Uterus (tissue), 4 donors: Measurements from ENCODE around the gene MAD1L1. TPM values are rescaled to one million over a fixed set of nuclear protein-coding genes. Genes with fewer than 3 reads are reported as not detected.
"Not testable (repeated sequence)": the region's sequence is repeated elsewhere in the genome, so short reads cannot be mapped to it uniquely, and the experiment has no call there.

Experiments
- DNase-seq, 2 donors: peaks; one replicate each; pipeline ENCODE4 v3.0.0-alpha.2; 2019 to 2020
- H3K27ac ChIP-seq, 2 donors: fragments of 200-600 bp; sonication (generic); 1 replicate in 1 of 2; 2 replicates in 1 of 2; pipeline ENCODE4 v1.5.1; 2016 to 2018
- H3K27me3 ChIP-seq, 2 donors: fragments of 200-600 bp; sonication (generic); one replicate each; pipeline ENCODE4 v1.5.1; 2018 to 2019; ENCODE audit warnings: control low read depth in 1 of 2
- H3K36me3 ChIP-seq, 2 donors: fragments of 200-600 bp; sonication (generic); one replicate each; pipeline ENCODE4 v1.5.1; 2019; ENCODE audit warnings: control low read depth in 1 of 2
- H3K4me1 ChIP-seq, 2 donors: fragments of 200-600 bp; sonication (generic); one replicate each; pipeline ENCODE4 v1.5.1; 2018 to 2019; ENCODE audit warnings: control low read depth in 1 of 2
- H3K4me3 ChIP-seq, 2 donors: fragments of 200-600 bp; sonication (generic); 1 replicate in 1 of 2; 2 replicates in 1 of 2; pipeline ENCODE4 v1.5.1; 2018 to 2019; ENCODE audit warnings: mild to moderate bottlenecking in 1 of 2
- H3K9me3 ChIP-seq, 2 donors: fragments of 200-600 bp; sonication (generic); one replicate each; pipeline ENCODE4 v1.5.1; 2019; ENCODE audit warnings: control low read depth in 1 of 2
- POLR2A ChIP-seq, 2 donors: fragments of 450-650 bp; IDR thresholded peaks; one replicate each; pipeline ENCODE4 v1.6.1; 2016; ENCODE audit warnings: antibody characterized with exemption in 2 of 2, mild to moderate bottlenecking in 1 of 2, moderate library complexity in 1 of 2
- intact Hi-C: fragments of 100-400 bp; cut with DNase I; formaldehyde crosslinking; loops from one replicate; pipeline ENCODE4 v1.15.1; 2023; ENCODE audit warnings: low total_unique reads
- total RNA-seq, 4 donors: library from RNA; depleted of rRNA in 3 of 4; stranded (reverse); fragments of >200 nt in 3 of 4; gene quantifications; one replicate each; pipeline versions ENCODE4 v1.1.0 to v1.2.4, GENCODE V29; 2014 to 2023
- TF ChIP-seq, protein P1 (sequence below), 4 experiments: fragments of 200-600 bp in 2 of 4; fragments of 450-650 bp in 2 of 4; sonication (generic) in 2 of 4; IDR thresholded peaks; one replicate each; pipeline ENCODE4 v1.5.1; 2016 to 2019; ENCODE audit warnings: antibody characterized with exemption in 4 of 4, mild to moderate bottlenecking in 2 of 4, moderate library complexity in 1 of 4
- donor health status: DM: yes; HTN: yes; CAD: no.

Gene MAD1L1
- total RNA-seq, 4 donors from 2014 or later, result 13.3 to 37.4 (median 33.1) TPM

- no peak for DNase-seq
- TF ChIP-seq POLR2A (IDR thresholded peaks at IDR 0.05), result no peak
- TF ChIP-seq, protein P1, sequence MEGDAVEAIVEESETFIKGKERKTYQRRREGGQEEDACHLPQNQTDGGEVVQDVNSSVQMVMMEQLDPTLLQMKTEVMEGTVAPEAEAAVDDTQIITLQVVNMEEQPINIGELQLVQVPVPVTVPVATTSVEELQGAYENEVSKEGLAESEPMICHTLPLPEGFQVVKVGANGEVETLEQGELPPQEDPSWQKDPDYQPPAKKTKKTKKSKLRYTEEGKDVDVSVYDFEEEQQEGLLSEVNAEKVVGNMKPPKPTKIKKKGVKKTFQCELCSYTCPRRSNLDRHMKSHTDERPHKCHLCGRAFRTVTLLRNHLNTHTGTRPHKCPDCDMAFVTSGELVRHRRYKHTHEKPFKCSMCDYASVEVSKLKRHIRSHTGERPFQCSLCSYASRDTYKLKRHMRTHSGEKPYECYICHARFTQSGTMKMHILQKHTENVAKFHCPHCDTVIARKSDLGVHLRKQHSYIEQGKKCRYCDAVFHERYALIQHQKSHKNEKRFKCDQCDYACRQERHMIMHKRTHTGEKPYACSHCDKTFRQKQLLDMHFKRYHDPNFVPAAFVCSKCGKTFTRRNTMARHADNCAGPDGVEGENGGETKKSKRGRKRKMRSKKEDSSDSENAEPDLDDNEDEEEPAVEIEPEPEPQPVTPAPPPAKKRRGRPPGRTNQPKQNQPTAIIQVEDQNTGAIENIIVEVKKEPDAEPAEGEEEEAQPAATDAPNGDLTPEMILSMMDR (IDR thresholded peaks at IDR 0.05), result no peak
- H3K9me3 ChIP-seq, result no peaks in the 10 kb centered on the region
- H3K4me1 ChIP-seq, result no peaks in the 10 kb centered on the region
- no peak overlapping the region for H3K4me3 ChIP-seq
- H3K27me3 ChIP-seq, result no peaks in the 10 kb centered on the region
- intact Hi-C loops, result no loop called here
- no peaks in the 10 kb centered on the region for H3K36me3 ChIP-seq
- H3K27ac ChIP-seq, result no peak overlapping the region
These were observed 368.4 kb downstream of the MAD1L1 start for GRCh38 chr7:1864161-1864940.

- DNase-seq, result no peak
- H3K36me3 ChIP-seq, result no peaks in the 10 kb centered on the region
These were observed 369.4 kb downstream of the MAD1L1 start for GRCh38 chr7:1863091-1863900.

GRCh38 chr7:1862560-1862959, 370.2 kb downstream of the MAD1L1 start:
- intact Hi-C loops, result no loop called here

More at GRCh38 chr7:1863091-1863900, 369.4 kb downstream of the MAD1L1 start:
- intact Hi-C loops, result no loop called here
- H3K9me3 ChIP-seq, result no peaks in the 10 kb centered on the region
- no peaks in the 10 kb centered on the region for H3K4me1 ChIP-seq
- no peak for TF ChIP-seq POLR2A (IDR thresholded peaks at IDR 0.05)
- TF ChIP-seq, protein P1 (IDR thresholded peaks at IDR 0.05), result no peak
- no peaks in the 10 kb centered on the region for H3K27me3 ChIP-seq
- H3K27ac ChIP-seq, result no peak overlapping the region
- no peak overlapping the region for H3K4me3 ChIP-seq

DNA sequence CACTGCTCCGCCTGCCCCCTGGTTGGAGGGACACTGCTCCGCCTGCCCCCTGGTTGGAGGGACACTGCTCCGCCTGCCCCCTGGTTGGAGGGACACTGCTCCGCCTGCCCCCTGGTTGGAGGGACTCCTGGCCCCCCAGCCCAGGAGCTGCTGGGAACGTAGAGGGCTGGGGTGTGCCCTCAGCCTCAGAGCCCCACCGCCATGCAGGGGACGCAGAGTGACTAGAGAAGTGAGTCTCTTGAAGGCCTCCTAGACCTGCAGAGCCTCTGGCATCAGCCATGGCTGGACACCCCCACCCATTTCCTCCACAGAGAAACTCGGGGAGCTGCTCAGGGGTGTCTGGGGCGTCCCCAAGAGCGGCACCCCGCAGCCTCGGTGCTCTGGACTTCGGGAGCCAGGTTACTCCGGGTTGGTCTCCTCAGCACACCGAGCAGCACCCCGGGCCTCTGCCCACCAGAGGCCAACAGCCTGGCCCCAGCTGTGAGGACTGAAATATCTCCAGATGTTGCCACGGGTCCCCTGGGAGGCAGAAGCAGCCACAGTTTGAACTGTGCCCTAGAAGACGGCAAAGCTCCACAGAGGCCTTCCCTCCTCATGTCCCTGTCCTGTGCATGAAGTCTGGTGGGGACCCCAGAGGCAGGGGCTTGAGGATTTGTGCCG, 370.8 kb downstream of the MAD1L1 start:
- no peak for DNase-seq
- Histone ChIP-seq H3K4me3 (no peak overlapping the region), H3K9me3 (no peaks in the 10 kb centered on the region), H3K4me1 (no peaks in the 10 kb centered on the region), H3K27ac (no peak overlapping the region), H3K36me3 (no peaks in the 10 kb centered on the region), H3K27me3 (no peaks in the 10 kb centered on the region)
- TF ChIP-seq, protein P1 (IDR thresholded peaks at IDR 0.05), result no peak
- no peak for TF ChIP-seq POLR2A (IDR thresholded peaks at IDR 0.05)
- intact Hi-C loops, result no loop called here

More at GRCh38 chr7:1862560-1862959, 370.2 kb downstream of the MAD1L1 start:
- Histone ChIP-seq H3K27me3 (no peaks in the 10 kb centered on the region), H3K4me1 (no peaks in the 10 kb centered on the region), H3K4me3 (no peak overlapping the region), H3K27ac (no peak overlapping the region), H3K9me3 (no peaks in the 10 kb centered on the region), H3K36me3 (no peaks in the 10 kb centered on the region)
- DNase-seq, result no peak
- TF ChIP-seq, protein P1 (IDR thresholded peaks at IDR 0.05), result no peak
- TF ChIP-seq POLR2A (IDR thresholded peaks at IDR 0.05), result no peak

GRCh38 chr7:1860881-1861798, 371.6 kb downstream of the MAD1L1 start:
- DNase-seq, intact Hi-C loops, H3K4me1 ChIP-seq, H3K4me3 ChIP-seq, H3K36me3 ChIP-seq, H3K9me3 ChIP-seq, H3K27ac ChIP-seq, H3K27me3 ChIP-seq: not testable (repeated sequence)
